Activated CD8-positive, alpha-beta memory T cell treated with anti-CD3 and anti-CD28 coated beads, Interleukin-2, amount 50 U/mL, for 24 hours (primary cell): ENCODE results near the gene DNAJB2.
"Not testable (repeated sequence)": the region's sequence is repeated elsewhere in the genome, so short reads cannot be mapped to it uniquely, and the experiment has no call there.

Source experiments
- DNase-seq: peaks from one replicate; pipeline ENCODE4 v3.0.0-alpha.2; 2020; ENCODE audit errors: extremely low read depth

The DNAJB2 gene

GRCh38 chr2:219302412-219302968 is 23.3 kb downstream of the DNAJB2 start:
- DNase-seq = no peak

- DNase-seq = no peak
Observed at GRCh38 chr2:219304223-219304622, 25.1 kb downstream of the DNAJB2 start.

DNA sequence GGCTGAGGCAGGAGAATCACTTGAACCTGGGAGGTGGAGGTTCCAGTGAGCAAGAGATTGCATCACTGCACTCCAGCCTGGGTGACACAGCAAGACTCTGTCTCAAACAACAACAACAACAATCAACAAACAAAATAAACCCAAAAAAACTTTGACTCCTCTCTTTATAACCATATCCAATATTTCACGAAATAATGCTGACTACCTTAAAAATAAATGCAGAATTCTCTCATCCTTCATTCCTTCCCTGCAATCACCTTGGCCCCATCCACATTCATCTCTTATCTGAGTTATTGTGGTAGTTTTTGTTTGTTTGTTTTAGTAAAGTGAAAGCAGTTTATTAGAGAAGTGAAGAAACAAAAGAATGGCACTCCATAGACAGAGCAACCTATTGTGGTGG is 26.9 kb downstream of the DNAJB2 start:
- no peak for DNase-seq

DNA sequence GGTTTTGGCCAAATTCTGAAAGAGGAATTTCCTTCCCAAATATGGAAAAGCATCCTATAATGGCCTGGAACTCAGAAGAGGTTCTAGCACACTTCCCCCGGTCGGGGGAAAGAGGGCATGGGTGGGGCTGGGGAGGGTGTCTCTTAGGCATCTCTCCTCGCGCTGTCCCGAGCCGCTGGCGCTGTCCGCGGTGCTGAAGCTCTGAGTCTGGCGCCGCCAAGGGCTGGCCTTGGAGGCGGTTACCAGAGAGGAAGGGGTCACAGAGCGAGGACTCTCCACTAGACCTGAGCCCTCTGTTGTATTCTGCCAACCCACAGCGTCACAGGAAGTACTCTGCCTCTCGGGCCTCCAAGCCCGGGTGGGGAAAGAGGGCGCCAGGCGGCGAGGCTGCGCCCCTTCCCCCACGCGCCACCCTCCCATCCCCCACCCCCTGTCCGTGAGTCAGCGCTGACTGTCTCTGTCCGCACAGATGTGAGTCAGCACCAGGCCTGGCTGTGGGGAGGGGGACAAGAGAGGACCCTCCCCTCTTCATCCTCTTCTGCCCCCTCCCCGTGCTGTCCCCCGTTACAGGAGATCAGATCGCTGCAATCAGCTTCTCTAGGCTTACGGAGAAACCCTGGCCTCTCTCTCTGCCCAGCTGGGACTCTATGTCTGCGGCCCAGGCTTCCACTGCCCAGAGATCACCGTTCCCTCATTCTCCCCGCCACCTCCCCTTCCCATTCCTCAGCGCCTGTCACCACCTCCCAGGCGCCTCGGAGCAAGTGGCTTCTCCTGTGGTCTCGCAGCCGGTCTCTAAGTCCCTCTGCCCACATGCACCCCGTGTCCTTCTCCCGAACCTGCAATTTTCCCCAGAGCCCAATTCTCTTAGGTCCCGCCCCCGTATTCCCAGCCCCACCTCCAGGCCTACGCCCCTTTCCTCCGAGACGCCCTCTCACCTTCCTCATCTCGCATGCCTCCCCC is 29.3 kb downstream of the DNAJB2 start:
- DNase-seq = no peak

- no peak for DNase-seq
Observed at GRCh38 chr2:219309278-219309677, 30.1 kb downstream of the DNAJB2 start, which contains the start of gene PTPRN. Gene PTPRN (minus strand): TSS chr2:219309401. CDS start chr2:219309332, 69 bp downstream.

- not testable (repeated sequence) for DNase-seq
Observed at GRCh38 chr2:219312683-219313263, 33.6 kb downstream of the DNAJB2 start.

DNA sequence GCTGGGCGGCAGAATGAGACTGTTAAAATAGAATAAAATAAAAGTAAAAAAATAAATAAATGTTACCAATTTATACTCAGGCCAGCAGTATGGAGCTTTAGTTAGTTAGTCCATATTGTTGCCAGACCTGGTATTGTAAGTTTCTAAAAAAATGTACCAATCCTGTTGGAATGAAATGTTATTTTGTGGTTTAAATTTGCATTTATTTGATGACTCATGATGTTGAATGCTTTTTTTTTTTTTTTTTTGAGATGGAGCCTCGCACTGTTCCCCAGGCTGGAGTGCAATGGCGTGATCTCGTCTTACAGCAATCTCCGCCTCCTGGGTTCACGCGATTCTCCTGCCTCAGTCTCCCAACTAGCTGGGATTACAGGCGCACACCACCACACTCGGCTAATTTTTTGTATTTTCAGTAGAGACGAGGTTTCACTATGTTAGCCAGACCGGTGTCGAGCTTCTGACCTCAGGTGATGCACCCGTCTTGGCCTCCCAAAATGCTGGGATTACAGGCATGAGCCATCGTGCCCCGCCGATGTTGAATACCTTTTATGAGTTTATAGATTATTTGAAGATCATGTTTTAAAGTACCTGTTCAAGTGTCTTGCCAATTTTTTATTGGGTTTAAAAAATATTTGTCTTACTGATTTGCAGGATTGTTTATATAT is 35.8 kb downstream of the DNAJB2 start:
- DNase-seq = no peak

DNA sequence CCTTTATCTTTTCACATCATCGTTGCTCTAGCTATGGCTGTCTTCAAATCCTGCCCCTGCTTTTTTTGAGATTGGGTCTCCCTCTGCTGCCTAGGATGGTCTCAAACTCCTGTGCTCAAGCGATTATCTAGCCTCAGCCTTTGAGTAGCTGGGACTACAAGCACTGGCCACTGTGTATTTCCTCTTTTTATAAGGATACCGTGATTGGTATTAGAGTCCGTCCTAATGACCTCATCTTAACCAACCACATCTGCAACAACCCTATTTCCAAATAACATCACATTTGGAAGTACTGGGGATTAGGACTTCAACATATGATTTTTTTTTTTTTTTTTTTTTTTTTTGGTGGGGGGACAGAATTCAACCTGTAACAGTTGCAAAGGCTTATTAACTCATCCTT is 44.3 kb downstream of the DNAJB2 start:
- DNase-seq = no peak

GRCh38 chr2:219325136-219325535 is 46.0 kb downstream of the DNAJB2 start:
- no peak for DNase-seq

DNA sequence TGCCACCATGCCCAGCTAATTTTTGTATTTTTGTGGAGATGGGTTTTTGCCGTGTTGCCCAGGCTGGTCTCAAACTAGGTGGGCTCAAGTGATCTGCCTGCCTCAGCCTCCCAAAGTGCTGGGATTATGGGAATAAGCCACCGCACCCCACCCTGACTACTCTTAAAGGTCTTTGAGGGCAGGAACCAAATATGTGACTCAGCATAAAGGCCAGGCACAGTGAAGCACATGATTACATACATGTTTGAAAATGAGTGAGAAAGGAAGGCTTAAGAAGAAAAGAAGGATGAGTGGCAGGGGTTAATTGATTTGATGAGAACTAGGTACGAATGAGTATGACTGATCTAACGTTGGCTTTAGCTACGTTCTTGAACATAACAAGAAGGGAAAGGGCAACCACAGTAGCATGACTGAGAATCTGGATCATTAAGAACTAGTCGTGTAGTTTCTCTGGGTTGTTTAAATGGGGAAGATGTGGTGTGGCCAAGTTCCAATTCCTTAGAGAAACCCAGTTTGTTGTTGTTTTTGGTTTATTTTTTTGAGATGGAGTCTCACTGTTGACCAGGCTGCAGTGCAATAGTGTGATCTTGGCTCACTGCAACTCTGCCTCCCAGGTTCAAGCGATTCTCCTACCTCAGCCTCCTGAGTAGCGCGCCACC is 46.6 kb downstream of the DNAJB2 start:
- no peak for DNase-seq

GRCh38 chr2:219327719-219328118 is 48.6 kb downstream of the DNAJB2 start:
- DNase-seq = no peak

- no peak for DNase-seq
Observed at GRCh38 chr2:219331560-219332213, 52.5 kb downstream of the DNAJB2 start.

DNA sequence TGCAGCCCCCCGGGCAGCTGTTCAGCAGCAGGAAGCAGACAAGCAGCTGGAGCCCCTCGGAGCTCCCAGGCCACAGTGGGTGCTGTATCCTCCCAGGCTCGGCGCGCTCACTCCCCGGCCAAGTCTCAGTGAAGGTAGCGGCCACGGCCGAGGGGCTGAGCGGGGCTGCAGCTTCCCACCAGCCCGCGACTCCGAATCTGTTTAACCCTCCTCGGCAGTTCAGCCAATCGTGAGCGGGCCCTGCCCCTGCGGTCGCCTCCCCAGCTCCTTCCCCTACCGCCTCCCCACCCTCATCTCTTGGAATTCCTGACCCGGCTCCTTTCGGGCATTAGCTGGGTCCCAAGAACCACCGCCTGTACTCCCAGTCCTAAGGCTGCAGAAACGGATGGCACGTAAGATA is 53.4 kb downstream of the DNAJB2 start, which contains the start of gene RESP18:
Gene RESP18 (minus strand): TSS at position 203 of the 400 bp plus-strand sequence.
- no peak for DNase-seq

- no peak for DNase-seq
Observed at GRCh38 chr2:219334076-219334475, 54.9 kb downstream of the DNAJB2 start.

GRCh38 chr2:219335373-219335786 is 56.2 kb downstream of the DNAJB2 start:
- DNase-seq = no peak
